Stimulated activated CD8-positive, alpha-beta memory T cell treated with anti-CD3 and anti-CD28 coated beads, Interleukin-2, amount 100 ng/mL, for 48 hours (primary cell): ENCODE measurements around the gene AQP12A.
"Not testable (repeated sequence)": the region's sequence is repeated elsewhere in the genome, so short reads cannot be mapped to it uniquely, and the experiment has no call there.

ENCODE experiments used
- DNase-seq, 2 donors: peaks; one replicate each; pipeline ENCODE4 v3.0.0-alpha.2; 2020; ENCODE audit warnings: low read depth in 2 of 2

Gene AQP12A

DNA sequence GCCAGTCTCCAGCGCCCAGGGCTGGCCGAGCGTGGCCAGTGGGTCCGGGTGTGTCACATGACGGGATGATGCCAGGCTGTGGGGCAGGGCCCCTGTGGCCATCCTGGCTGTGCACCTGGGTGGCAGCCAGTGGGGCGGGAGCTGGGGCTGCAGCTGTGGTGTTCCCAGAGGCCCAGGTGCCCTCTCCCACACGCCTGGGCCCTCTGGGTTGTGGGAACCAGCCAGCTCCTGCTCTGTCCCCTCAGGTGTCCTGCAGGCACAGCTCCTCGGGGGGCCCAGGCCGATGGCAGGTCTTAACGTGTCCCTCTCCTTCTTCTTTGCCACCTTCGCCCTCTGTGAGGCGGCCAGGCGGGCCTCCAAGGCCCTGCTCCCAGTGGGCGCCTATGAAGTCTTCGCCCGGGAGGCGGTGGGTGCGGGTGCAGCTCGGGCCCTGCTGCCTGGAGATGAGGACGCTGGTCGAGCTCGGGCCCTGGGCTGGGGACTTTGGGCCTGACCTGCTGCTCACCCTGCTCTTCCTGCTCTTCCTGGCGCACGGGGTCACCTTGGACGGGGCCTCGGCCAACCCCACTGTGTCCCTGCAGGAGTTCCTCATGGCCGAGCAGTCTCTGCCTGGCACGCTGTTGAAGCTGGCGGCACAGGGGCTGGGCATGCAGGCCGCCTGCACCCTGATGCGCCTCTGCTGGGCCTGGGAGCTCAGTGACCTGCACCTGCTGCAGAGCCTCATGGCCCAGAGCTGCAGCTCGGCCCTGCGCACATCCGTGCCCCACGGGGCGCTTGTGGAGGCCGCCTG lies at the start of gene AQP12A:
Gene AQP12A, plus strand, starts transcription at position 236 of the 790 bp plus-strand sequence. Its CDS starts 48 bp downstream, at position 284.
- not testable (repeated sequence) for DNase-seq

GRCh38 chr2:240642061-240642805 lies 49.4 kb upstream of the AQP12A start:
- no peak for DNase-seq

DNA sequence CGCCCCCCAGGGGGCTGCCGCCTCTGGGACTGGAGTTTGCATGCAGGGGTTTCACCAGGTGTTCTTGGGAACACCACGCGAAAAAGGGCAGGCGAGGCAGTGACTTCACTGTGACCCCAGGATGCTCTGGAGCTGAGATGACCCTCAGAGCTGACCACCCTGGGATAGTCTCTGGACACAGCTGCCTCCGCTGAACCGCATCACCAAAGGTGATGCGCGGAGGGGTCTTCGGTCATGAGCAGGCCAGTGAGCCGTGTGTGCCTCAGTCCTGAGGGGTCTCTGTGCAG lies 48.9 kb upstream of the AQP12A start:
- no peak for DNase-seq

- no peak for DNase-seq
These were observed 48.4 kb upstream of the AQP12A start for GRCh38 chr2:240643093-240643810.

- DNase-seq = no peak
These were observed 47.9 kb upstream of the AQP12A start for GRCh38 chr2:240643811-240644150.

DNA sequence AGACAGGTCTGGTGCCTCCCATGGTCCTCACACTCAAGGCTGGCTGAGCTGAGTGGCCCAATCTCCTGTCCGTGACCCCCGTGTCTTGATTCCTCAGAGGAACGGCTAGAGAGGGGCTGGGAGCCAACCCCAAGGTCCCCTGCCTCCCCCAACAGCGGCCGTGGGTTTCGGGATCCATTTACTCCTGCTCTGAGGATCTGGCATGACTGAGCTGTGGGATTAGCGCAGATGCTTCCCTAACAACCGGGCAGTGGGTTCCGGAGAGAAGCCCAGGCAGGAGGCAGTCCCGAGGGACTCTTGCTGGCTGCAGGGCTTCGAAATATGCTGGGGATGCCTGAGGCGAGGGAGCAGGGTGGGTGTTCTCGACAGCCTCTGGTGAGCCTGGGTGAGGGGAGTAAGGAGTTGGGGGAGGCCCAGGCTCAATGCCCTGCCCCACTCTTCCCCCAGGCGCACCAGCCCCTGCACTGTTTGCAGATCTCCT lies 47.5 kb upstream of the AQP12A start:
- no peak for DNase-seq

DNA sequence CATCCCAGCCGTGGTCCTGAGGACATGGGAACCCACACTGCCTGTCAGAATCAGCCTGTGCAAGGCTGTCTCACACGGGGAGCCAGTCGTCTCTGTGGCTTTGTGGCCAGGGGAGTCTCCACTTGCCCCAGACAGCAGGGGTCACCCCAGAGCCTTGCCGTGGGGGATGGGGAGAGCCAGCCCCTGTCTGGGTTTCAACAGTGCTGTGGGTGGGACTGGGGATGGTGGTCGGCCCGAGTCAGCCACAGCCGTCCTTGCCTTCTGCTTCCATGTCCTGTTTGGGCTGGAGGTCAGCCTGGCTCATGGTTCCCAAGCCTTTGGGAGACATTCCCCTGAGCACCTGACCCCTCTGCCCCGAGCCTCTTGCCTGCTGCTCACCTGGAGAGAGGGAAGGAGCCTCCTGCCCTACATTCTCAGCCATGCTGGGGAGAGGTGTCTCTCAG lies 46.8 kb upstream of the AQP12A start:
- no peak for DNase-seq

GRCh38 chr2:240645346-240645745 lies 46.3 kb upstream of the AQP12A start:
- DNase-seq = no peak

- DNase-seq = no peak
These were observed 45.9 kb upstream of the AQP12A start for GRCh38 chr2:240645801-240646175.

GRCh38 chr2:240646176-240646899 lies 45.3 kb upstream of the AQP12A start:
- DNase-seq = no peak

DNA sequence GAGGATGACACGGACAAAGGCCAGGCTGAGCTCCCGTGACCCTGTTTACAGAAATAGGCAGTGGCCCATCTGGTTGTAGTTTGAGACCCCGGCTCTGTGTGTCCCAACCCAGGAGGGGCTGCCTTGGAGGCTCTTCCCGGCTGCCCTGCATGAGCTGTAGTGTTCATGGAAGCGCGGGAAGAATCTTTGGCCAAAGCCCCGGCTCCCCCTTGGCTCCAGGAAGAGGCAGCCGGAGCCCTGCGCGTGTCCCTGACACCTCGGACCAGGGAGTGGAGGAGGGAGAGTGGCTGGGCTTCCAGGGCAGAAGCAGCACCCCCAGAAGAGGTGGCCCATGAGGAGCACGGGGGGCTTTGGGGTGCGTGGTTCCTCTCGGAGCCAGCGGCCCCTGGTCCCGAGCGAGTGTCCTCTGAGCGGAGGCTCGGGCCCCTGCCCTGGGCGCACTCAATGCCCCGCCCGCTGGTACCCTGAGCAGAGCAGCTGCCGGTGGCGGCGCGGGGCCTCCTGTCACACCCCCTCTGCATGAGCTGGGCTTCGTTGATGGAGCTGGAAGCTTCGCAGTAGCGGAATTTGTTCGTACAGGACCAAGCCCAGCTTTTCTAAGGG lies 44.7 kb upstream of the AQP12A start:
- no peak for DNase-seq

DNA sequence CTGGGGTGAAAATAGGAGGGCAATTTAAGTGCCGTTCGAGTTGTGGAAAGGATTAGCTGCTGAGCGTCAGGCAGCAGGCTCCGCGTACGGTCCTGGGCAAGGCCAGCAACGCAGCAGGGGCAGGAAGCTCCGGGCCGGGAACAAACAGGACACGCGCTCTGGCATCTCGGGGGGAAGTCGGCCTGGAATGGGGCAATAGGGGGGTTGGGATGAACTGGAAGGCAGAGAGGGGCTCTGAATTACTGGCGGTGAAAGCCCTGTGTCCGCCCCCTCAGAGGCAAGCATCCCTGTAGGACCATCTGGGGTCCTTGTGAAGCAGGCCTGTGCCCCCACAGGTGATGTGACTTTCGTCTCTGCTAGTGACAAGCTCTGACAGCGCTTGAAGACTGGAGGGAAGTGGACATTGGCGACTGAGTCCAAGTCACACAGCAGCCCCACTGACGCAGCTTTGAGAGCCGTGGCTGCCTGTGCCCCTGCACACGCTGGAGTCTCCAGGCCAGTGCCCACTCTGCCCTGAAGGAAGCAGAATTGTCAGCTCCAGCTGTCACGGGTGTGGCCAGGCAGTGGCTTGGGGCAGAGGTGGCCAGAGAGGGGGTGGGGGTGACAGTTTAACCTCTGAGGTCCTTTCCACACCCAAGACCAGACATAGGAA lies 44.0 kb upstream of the AQP12A start:
- no peak for DNase-seq

DNA sequence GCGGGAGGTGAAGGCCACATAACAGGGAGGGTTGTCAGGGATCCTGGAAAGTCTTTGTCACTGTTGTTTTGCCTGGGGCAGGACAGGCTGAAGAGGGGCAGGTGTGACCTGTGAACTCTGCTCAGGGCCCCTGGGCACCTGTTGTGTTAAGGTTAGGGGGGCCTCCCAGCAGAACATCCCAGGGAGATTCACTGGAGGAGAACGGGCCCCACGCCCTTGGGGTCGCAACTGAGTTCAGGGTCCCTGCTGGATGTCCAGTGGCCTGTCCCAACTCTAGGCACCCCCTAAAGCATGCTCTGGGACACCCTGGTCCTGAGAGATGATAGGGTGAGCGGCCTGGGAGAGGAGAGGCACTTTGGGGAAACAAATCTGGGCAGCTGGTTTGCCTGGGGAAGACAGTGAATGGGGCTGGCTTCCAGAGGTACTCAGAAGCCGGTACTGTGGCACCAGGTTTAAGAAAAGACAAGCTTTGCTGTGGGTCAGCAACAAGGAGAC lies 43.5 kb upstream of the AQP12A start:
- DNase-seq = no peak

- DNase-seq = no peak
These were observed 42.9 kb upstream of the AQP12A start for GRCh38 chr2:240648650-240649275.

GRCh38 chr2:240649331-240649730 lies 42.3 kb upstream of the AQP12A start:
- DNase-seq = no peak

GRCh38 chr2:240650254-240650965 lies 41.3 kb upstream of the AQP12A start:
- DNase-seq = no peak

- DNase-seq = no peak
These were observed 40.5 kb upstream of the AQP12A start for GRCh38 chr2:240651185-240651584.

- DNase-seq = no peak
These were observed 35.5 kb upstream of the AQP12A start for GRCh38 chr2:240655931-240656886.

DNA sequence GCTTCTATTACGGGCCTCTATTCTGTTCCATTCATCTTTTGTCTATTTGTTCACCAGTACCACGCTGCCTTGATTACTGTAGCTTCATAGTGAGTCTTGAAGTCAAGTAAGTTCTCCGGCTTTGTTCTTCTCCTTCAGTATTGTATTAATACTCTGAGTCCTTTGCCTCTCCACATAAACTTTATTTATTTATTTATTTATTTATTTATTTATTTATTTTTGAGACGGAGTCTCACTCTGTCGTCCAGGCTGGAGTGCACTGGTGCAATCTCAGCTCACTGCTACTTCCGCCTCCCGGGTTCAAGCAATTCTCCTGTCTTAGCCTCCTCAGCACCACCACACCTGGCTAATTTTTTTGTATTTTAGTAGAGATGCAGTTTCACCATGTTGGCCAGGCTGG lies 31.8 kb upstream of the AQP12A start:
- DNase-seq = not testable (repeated sequence)
